GM21423 (cell line): Measurements from ENCODE around the gene RBM38.
A peak's percentile ranks its signal among the peaks of the same experiment; 100 is the strongest.

Experiments
- ATAC-seq: cut with Tn5 transposase; IDR thresholded peaks from one replicate; pipeline ENCODE4 v1.9.1; 2021; ENCODE audit warnings: mild to moderate bottlenecking, moderate library complexity; ENCODE audit not compliant: unreplicated experiment

RBM38 gene

DNA sequence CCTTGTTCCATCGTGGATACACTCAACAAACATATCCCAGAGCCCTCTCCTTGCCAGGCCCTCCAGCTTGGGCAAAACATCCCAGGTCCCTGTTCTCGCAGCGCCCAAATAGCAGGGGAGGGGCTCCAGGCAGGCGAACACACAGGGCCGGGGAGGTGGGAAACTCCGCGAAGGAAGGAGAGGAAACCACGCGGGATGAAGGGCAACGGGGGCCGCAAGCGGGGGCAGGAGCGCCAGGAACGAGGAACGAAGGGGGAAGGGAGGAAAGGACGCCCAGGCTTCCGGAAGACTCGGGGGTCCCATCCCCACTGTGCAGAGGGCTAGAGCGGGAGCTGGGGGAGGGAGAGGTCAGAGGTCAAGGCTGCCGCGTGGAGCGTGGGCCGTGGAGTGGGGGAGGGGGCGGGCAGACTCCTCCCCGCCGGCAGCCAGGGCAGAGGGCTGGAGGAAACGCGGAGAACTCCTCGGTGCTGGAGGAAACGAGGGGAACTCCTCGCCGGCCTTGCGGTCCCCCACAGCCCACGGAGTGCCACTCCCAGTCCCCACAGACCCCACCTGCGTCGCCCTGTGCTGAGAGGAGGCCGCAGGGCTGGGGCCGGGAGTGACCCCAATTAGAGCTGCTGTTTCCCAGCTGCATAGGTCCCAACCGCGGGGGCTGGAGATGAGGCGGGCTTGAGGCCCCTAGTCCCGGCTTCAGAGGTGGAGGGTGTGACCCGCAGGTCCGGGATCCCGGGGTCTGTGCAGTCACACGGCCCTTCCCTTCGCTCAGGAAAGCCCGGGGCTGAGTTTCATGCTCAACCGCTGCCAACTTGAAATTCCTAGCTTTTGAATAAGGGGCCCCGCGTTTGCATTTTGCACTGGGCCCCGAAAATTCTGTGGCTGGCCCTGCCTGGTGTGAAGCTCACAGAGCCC is 1.2 kb upstream of the RBM38 start:
- ATAC-seq, result no peak

GRCh38 chr20:57391439-57392301 is 474 bp downstream of the RBM38 start:
- ATAC-seq, result peak; percentile 1

GRCh38 chr20:57392512-57393271 is 1.5 kb downstream of the RBM38 start:
- peak; percentile 18 for ATAC-seq

GRCh38 chr20:57393321-57394120 is 2.3 kb downstream of the RBM38 start:
- ATAC-seq, result no peak

- no peak for ATAC-seq
These were observed 3.2 kb downstream of the RBM38 start for GRCh38 chr20:57394121-57395082.

DNA sequence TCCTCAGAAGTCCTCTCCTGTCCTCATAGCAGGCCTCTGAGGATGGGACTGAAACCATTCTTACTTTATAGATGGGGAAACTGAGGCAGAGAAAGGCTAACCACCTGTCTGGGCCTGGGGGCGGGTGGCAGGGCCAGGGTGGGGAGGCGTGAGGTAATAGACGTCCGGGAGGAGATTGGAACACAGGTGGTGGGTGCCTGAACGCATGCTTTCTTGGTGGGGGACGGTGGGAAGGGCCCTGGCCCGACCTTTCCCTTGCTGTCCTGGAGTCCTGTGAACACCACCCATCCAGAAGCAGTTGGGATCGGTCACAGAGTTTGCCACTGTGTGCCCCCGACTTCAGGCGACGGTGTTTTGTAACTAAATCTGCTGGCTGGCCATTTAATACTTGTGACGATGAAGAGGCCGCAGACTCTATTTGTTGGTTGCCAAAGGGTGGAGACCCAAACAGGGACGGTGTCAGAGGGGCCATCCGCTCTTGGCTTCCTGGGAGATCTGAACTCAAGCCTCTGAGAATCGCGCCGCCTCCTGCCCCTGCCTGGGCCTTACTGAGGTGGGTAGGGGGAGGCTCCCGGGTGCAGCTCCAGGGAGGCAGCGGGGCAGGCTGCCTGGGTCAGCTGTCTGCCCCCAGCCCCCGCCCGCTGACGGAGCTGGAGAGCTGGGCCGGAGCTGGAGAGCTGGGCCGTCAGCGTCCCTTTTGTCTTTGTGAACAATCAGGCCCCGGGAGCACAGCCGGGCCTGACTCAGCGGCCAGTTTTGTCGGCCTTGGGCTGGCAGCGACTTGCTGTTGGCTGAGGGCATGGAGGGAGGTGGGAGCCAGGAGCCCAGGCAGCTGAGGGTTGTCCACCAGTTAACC is 4.1 kb downstream of the RBM38 start:
- ATAC-seq, result no peak

DNA sequence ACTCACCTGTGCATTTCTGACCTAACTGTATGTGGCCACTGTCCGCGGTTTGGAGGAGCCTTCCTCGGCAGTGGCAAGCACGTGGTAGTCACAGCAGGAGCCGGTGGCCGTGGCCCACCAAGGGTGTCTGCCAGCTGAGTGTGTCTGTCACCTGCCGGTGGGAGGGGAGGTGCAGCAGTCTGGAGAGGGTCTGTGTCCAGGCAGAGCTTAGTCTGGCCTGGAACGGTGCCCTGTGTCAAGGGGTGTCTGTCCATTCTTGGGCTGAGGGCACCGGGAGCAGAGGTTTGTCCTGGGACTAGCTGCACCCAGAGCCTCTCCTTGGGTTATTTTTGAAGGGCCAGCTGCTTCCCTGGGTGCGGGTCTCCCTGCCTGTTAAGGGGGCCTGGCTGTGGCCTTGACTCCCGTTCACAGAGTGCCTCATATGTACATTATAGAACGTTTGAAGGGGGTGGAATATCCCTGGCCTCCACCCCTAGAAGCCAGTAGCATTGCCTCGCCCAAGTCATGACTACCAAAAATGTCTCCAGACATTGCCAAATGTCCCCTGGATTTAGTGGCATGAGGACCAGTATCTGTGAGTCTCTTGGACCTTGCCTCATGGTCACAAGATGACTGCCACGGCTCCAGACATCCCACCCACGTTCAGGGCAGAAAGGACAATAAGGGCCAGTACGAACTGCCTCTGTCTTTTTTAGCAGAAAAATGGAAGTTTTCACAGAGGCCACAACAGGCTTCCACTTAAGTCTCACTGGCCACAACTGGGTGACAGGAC is 5.2 kb downstream of the RBM38 start:
- no peak for ATAC-seq

GRCh38 chr20:57396984-57397692 is 5.9 kb downstream of the RBM38 start:
- no peak for ATAC-seq

- peak; percentile 10 for ATAC-seq
These were observed 6.5 kb downstream of the RBM38 start for GRCh38 chr20:57397693-57398108.

DNA sequence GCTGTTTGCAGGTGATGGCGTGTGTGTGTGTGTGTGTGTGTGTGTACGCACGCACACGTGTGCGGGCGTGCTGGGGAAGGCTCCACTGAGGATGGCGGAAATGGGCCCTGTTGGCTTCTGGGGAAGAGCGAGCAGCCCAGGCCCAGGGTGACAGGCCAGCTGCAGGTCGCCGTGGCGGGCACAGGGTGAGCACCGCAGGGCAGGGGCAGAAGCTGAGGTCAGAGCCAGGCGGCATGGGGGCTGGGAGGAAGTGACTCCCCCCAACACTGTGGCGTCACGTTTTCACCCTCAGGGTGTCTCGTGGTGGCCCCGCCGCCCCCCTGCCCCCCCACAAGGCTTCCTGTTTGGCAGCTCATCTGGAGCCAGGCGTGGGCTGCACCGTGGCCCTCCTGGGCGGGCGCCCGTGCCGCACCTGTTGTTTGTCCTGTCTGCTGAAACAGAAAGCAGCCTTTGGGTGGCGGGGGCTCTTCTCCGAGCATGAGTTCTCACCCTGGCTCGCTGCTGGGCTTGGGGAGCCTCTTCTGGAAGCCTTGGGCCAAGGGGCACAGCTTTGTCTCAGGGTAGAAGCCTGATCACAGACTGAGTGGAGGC is 7.1 kb downstream of the RBM38 start:
- peak; percentile 54 for ATAC-seq

DNA sequence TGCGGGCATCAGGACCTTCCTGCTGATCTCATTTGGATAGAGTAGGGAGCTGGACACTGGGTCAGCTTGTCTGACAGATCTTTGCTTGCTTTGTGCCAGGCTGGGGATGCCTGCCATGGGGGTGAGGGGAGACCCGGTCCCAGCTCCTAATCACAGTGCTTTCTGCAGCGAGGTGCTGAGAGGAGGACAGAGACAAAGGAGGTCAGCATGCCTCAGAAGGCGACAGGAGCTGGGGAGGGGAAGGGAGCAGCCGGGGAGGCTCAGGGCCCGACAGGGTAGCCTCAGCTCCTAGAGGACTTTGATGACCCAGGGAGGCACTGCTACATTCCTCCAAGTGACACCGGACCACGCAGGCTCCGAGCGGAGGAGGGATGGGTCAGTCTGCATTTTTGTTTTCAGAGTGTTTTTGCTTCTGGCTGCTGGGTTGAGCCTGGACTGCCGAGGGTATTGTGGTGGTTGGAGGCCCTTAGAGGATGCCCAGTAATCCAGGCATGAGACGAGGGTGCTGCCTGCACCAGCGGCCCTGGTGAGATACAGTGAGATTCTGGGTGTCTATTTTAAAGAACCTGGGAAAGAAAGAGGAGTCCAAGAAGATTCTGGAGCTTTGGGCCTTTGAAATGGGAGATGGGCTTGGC is 7.8 kb downstream of the RBM38 start:
- no peak for ATAC-seq

DNA sequence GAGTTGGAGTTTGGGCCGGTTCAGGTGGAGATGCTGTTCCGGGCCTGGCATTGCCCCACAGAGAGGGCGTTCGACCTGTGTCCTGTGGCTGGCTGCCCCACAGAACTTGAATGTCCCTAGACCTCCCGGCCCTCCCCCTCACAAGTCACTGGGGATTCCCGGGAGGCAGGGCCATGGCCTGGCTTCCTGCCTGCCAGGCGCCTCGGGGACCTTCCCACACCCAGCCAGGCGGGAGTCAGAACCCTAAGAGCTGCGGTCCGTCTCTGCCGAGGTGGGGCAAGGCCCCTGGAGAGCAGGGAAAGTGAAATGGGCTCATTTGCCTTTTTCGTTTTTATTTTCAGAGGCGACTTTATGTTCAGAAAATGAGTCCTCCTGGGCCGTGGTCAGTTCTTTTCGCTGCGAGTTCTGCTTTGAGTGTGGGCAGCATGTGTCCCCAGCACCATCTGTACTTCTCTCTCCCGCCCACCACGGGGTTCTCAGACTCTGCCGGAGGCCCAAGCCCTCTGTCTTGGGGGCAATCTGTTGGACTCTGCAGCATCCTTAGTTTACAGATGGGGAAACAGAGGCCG is 8.5 kb downstream of the RBM38 start:
- ATAC-seq, result peak; percentile 50

GRCh38 chr20:57400231-57400701 is 9.1 kb downstream of the RBM38 start:
- ATAC-seq, result no peak

DNA sequence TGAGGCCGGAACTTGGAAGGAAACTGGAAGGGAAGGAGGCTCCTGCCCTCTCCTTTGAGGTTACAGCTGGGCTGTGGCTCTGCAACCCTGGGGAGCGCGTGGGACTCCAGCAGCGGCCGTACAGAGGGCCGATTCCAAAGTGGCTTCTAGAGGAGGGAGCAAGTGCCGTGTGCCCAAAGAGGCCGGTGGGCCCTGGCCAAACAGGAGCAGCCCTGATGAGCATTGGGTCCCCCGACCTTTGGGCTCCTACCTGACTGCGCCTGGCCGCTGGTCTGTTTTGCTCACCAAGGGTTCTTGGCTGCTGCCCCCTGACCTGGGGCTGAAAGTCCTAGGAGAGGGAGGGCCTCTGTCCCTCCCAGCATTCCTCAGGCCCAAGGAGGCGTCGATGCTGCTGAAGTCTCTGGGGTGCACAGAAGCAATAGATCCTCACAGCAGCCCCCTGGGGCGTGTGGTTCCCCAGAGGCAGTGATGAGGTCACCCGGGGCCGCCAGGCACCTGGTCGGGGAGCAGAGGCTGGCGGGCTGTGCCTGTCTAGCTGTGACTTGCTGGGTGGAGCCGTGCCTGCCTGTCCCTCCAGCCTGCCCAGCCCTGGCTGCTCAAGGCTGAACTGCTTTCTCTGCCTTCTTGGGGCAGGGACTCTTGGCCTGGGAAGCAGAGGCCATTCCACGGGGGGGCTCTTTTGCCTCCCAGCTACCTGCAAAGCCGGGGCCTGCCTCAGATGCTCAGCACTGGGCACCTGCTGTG is 9.8 kb downstream of the RBM38 start:
- peak; percentile 17 for ATAC-seq

DNA sequence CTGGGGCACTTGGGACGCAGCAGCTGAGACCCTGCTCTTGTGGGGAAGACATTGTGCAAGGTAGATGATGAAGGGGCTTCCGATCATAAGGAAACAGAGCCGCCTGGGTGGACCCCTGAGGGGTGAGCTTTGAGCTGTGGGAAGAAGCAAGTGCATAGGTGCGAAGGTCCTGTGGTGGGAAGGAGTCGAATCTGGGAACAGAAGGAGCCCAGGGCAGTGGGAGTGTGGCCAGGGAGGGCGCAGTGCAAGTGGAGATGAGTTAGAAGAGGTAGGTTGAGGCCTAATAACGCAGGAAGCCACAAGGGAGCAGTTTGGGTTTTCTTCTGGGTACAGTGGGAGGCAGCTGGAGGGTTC is 10.3 kb downstream of the RBM38 start:
- no peak for ATAC-seq
